HG02885 (cell line): ENCODE measurements around the gene AHNAK.

Experiments
- ATAC-seq: cut with Tn5 transposase; IDR thresholded peaks from one replicate; pipeline ENCODE4 v1.9.1; 2021; ENCODE audit warnings: mild to moderate bottlenecking; ENCODE audit not compliant: unreplicated experiment, poor library complexity

The AHNAK gene

DNA sequence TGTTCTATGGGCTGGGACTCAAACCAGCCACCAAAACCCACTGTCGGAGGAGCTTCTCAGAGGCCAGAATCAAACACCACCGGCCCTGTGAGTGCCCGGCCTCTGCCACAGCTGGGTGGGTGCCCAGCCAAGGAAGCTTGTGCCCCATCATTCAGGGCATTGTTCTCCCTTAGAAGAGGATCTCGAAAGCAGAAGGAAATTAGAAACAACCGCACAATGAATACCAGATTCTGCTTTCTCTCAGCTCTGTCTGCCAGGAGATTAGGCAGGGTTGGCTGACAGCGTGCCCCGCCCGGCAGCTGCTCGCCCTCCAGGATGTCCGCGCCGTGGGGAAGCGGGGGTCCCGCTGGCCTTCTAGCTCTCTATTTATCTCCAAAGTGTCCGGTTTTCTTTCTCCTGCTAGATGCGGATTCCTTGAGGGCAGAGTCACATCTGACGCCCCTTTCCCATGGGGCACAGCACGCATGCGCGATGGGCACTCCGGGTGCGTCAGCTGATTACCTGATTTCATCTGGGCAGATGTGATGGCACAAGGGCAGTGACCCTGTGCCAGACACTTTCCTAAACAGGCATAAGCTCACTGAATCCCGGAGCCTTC is 102.3 kb downstream of the AHNAK start:
- ATAC-seq: no peak

DNA sequence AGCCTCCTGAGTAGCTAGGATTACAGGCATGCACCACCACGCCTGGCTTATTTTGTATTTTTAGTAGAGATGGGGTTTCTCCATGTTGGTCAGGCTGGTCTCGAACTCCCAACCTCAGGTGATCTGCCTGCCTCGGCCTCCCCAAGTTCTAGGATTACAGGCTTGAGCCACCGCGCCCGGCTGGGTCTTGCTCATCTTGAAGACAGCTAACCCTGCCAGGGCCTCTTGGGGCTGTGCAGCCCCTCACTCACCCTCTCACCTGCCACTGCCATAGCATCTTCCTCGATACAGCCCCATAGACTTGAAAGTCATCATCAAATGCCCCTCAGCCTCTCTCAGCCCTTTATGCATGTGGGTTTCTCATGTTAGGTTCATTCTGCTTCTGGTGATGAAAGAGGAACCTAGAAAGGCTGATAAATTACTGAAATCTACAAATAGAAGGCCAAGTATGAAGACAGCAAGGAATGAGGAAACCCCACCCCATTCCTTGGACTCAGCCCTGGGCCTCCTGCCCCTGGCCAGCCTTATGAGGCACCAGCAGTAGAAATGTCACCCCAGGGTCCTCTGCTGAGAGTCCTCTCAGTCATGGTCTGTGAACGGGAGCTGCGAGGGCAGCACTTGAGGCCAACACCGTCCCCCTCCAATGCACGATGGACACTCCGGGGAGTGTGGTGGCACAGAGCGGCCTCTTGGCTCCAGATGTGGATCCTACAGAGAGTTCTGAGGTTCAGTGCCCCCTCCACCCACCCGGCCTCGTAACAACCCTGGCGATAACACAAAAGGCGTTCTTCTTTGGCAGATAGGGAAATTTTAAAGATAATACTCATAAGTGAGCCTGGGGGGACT is 103.0 kb downstream of the AHNAK start:
- no peak for ATAC-seq

DNA sequence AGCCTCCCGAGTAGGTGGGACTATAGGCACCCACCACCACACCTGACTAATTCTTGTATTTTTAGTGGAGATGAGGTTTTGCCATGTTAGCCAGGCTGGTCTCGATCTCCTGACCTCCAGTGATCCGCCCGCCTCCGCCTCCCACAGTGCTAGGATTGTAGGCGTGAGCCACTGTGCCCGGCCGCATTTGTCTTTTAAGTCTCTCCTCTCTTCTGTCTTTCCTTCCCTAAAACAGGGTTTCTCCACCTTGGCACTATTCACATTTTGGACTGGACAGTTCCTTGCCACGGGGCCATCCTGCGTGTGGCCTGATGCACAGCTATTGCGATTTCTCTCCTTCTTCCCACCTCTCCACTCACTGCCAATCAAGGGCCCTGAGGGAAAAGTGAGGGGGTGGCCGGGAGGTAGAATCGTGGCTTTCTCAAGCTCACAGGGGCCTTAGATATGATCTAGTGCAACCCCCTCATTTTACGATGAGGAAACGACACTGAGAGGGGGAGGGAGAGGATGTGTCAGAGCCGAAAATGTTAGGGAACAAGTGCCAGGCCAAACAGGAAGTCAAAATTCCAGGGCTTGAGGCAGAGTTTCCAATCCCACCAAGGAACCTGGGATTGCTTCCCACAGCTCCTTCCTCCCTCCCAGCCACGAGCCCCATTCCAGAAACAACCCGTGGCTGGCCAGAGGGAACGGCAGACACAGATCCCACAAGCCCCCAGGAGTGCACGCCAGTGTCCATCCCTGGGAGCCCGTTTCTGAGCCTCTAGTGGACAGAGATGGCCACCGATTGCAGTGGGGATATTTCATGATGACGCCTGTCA is 106.6 kb downstream of the AHNAK start:
- ATAC-seq: no peak

DNA sequence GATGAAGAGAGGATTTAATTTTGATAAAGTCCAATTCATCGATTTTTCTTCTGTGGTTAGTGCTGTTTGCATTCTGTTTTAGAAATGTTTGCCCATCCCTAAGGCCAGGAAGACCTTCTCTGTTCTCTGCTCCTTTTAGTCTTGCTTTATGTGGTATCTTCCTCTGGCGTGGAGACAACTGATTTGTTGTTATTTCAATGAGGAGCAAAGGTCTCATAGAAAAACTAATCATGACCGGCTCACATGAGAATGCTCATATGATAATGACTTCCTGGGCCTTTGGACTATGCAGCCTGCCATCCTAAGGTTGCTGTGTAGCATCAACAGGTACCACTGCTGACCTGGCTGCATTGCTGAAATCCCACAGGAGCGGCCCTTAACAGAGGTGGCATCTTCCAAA is 108.0 kb downstream of the AHNAK start:
- ATAC-seq: no peak

DNA sequence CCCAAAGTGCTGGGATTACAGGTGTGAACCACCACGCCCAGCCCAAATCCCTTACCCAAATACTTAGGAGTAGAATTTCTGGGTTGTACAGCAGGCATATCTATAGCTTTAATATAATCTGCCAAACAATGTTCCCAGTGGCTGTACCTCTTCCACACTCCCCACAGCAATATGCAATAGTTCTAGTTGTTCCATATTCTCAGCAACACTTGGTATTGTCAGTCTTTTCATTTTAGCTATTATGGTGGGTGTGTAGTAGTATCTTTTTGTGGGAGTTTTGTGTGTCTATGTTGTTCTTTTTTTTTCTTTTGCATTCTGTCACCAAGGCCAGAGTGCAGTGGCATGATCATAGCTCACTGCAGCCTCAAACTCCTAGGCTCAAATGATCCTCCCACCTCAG is 109.0 kb downstream of the AHNAK start:
- ATAC-seq: no peak

DNA sequence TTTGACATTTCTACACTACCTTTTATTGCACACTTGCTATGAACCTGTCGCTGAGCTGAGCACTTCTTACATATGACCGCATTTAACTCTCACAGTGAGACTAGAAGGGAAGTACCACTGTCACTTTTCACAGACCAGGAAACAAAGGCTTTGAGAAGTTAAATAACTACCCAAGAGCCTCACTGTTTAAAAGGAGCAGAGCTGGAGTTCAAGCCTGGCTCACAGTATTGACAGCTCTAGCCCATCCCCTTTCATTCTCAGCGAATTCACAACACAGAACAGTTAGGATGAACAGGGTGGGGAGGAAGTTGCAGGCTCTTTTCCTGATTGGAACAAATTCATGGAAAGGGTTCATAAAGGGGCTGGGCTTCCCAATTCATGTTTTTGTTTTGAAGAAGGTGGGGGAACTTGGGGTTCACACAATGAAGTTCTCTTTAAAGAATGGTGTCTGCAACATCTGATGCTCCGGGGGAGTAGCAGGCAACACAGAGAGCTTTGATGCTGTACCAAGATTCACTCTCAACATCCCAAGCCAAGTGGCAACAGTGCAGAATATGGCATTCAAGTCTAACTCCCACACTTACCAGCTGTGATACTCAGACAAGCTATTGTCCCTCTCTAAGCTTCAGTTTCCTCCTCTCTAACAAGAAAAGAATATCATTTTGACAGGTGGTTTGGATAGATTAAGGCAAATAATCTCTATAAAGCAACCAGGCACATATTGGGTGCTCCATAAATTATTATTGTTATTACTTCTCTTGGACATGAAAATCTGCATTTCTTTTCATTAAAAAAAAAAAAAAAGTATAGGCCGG is 110.6 kb downstream of the AHNAK start:
- no peak for ATAC-seq

DNA sequence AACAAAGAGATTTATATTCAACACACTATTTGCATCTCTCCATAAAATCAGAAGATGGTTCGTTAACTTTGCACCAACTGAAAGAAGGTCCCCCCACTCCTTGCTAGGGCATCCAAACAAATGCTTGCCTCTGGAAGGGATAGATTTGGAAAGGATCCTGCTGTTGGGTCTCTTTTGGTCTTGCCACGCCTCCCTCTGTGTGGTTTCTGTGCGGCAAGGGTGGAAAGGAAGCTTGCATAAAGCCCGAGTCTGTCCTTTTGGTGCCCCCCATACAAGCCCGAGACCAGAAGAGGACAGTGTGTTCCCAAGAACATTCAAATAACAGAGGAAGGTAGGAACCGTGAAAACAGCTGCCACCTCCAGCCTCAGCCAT is 112.7 kb downstream of the AHNAK start:
- ATAC-seq: no peak

DNA sequence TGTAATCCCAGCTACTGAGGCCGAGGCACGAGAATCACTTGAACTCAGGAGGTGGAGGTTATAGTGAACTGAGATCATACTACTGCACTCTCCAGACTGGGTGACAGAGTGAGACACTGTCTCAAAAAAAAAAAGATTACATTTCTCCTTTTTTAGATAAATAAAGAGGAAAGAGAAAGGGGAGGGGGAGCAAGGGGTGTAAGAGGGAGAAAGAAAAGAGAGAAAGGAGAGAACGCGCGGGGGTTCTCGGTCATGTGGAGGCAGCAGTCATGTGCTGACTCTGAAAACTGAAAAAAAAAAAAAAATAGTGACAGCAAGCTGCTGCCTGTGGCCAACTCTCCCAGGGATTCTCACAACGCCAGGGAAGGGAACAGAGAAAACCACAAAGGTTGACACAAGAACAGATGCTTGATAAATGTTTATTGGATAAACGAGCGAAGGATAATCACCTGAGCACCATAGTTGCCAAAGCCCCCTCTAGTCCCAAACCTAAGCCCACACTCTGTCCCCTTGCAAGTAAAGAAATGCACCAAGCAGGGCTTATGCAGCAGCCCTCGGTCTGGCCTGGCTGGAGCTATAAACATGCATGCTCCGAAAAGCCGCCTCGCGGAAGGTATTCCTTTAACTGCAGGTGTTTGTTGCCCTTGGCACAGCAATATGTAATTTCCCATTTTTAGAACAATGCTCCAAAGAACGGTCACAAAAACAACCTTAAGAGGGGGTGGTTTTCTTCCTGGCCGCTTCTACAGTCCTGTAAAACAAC is 113.3 kb downstream of the AHNAK start:
- ATAC-seq: no peak

DNA sequence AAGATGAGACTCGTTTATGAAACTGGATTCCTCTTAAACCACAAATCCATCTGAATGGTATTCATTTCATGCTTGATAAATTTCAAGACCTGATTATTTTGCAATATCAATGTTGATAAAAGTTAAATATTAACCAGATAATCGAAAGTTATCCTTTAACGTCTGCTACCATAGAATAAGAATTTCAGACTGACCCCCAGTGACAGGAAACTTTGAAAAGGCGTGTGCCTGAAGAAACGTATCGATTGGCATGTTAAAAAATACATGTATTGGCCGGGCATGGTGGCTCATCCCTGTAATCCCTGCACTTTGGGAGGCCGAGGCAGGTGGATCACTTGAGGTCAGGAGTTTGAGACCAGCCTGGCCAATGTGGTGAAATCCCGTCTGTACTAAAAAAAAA is 113.9 kb downstream of the AHNAK start:
- no peak for ATAC-seq

DNA sequence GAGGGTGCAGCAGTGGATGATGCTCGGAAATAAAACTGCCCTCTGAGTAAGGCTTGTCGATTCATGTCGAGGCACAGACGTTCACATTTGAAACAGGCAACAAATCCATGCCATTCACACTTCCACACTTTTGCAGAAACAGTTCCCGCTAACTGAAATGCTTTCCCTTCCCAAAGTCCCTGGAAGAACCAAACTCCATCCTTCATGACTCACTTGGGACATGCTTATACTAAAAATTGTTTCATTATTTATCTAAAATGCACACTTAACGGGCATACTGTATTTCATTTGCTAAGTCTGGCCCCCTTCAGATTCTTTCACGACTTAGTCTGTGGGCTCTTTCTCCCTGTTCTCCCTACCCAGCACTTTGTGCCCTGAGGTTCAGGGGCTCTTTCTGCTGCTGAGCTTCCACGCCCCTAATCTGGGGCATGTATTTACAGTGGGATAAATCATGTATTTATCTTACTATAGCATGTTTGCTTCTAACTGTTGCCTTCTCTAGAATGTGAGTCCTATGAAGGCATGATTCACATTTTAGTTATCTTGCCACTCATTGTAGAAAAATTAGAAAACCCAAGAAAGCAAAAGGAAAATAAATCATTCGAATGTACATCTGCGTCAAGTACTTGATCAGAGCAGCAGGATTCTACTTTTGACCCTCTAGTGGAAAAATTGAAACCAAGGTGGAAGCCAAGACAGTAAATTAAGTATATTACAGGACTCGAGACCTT is 115.3 kb downstream of the AHNAK start:
- no peak for ATAC-seq

DNA sequence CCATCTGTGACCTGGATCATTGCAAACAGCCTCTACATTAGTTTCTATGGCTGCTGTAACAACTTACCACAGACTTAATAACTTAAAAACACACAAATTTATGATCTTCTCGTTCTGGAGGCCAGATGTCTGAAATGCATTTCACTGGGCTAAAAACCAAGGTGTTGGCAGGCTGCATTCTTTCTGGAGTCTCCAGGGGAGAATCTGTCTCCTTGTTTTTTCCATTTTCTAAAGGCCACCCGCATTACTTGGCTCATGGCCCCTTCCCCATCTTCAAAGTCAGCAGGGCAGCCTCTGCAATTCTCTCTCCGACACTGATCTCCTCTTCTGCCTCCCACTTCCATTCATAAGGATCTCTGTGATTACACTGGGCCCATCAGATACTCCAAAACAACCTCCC is 116.2 kb downstream of the AHNAK start:
- ATAC-seq: no peak

DNA sequence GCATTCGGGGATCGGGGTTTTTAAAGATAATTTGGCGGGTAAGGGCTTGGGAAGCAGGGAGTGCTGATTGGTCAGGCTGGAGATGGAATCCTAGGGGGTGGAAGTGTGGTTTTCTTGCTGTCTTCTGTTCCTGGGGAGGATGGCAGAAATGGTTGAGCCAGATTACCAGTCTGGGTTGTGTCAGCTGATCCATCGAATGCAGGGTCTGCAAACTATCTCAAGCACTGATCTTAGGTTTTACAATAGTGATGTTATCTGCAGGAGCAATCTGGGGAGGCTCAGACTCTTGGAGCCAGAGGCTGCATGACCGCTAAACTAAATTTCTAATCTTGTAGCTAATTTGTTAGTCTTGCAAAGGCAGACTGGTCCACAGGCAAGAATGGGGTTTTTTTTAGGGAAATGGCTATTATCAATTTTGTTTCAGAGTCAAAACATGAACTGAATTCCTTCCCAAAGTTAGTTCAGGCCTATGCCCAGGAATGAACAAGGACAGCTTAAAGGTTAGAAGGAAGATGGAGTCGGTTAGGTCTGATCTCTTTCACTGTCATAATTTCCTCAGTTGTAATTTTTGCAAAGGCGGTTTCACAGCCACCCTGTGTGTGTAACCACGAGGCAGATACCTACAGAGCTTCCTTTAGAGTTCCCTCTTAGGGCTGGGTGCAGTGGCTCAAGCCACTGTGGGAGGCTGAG is 117.6 kb downstream of the AHNAK start:
- ATAC-seq: no peak

DNA sequence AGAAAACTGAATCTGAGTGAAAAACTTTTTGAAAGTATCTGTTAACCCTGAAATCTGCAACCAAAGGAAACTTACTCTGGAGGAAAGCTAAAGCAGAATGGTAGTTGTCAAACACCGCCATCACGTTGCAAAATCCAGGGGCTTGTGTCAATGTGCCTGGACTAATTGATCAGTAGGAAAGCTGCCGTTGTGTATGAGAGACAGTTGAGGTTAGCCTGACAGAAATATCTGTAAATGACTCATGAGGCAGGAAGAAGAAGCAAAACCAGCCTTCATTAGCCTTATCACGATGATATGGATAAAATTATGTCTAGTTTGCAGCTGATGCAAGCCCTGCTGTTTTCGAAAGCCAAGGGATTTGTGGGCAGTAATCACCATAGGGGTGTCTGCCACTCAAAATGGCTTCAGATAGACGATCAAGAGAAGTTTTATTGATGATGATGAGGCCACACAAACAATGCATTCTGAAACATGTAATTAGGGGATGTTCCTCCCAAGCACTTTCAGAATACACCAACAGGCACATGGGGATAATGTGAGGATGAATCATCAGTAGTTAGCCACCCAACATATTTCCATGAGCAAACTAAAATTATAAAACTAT is 118.9 kb downstream of the AHNAK start:
- ATAC-seq: no peak

DNA sequence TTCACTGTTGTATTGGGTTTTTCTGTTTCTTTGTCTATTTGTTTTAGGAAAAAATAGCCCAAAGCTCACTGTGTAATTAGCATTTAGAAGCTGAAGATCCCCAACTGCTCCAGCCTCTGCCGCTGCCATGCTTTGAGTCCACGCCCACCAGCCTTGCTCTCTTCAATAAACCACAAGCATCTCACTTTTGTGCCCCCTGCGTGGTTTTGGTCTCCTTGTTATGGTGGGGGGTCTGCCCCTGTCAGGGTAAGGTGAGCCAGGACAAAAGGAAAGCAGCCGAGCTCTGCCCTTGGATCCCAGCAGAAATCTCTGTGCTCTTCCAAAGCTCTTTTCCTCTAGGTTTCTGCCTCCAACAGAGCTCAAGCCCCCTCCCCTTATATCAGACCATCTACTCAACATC is 123.6 kb downstream of the AHNAK start:
- no peak for ATAC-seq

DNA sequence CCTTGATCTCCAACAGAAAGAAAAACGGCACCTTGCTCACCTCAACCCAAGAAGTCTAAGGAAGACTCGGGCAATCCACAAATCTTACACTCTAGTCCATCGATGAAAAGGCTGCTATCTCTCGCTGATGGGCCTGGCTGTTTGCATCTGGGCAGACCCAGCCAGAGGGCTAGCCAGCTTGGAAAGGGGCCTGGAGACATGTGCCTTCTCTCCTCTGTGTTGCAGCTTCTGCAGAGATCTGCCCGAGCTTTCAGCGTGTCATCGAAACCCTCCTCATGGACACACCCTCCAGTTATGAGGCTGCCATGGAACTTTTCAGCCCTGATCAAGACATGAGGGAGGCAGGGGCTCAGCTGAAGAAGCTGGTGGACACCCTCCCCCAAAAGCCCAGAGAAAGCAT is 124.6 kb downstream of the AHNAK start:
- no peak for ATAC-seq

DNA sequence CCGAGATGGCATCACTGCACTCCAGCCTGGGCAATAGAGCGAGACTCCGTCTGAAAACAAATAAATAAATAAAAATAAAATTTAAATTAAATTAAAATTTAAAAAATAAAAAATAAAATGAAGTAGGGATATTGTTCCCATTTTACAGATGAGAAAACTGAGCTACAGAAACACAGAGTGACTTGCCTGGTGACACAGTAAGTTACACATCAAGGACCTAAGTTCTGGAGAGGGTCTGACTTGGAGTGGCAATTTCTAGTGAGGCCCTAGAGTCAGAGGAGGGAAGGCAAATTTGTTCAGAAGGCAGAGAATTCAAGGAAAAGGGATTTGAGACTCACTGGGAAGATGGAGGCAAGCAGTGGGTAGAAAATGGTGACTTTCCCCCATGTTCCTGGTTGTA is 125.7 kb downstream of the AHNAK start:
- ATAC-seq: no peak

DNA sequence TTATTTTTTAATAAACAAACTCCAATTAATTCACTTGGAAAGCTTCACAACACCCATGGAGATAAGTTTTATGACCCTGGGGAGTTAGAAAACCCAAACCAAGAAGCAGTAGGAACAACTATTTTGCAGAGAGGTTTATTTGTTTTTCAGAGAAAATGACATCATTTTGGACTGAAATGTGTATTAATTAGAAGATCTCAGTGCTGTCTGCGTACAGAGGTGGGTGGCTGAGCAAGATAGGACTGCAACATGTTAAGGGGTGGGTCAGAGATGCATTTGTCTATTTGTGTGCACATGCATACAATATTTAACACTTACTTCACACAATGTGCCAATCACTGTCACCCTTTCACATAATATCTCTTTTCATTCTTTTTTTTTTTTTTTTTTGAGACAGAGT is 126.7 kb downstream of the AHNAK start:
- no peak for ATAC-seq

DNA sequence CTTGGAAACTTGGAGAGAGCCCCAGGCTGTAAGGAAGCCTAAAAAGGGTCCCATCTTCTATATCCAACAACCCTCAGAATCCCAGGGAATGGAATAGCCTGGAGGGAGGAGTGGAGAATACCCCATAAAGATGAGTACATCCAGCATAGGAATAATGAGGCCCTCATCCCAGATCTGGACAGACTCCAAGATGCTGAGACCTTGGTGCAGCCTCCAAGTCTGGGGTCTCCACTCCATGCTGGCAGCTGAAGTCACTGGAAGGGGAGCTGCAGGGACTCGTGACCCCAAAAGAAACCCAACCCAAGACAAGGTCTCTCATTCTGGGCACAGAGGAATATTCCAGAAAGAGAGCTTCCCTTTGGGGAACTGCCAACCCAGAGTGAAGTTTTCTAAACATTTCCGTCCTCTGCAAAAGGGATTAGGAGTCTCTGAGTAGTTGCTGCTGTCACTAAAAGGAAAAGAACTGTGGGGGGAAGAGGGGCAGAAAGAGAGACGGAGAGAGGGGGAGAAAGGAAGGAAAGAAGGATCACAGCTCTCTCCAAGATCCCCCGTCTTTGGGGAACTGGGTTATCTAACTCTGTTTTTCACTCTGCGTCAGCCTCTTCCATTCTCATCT is 127.2 kb downstream of the AHNAK start:
- ATAC-seq: no peak
